Fibroblast of villous mesenchyme (primary cell): Measurements from ENCODE around the gene C1QTNF1. TPM values are rescaled to one million over a fixed set of nuclear protein-coding genes. Genes with fewer than 3 reads are reported as not detected.

Experiments used
- DNase-seq: peaks from one replicate; pipeline ENCODE4 v3.0.0-alpha.2; 2010; ENCODE audit warnings: low read depth
- H3K4me3 ChIP-seq: 2 replicates; pipeline ENCODE4 v1.5.1; 2011; ENCODE audit warnings: low read depth, mild to moderate bottlenecking, low read length
- CTCF ChIP-seq: IDR thresholded peaks from 2 replicates; pipeline ENCODE4 v1.5.1; 2012; ENCODE audit warnings: low read depth, mild to moderate bottlenecking, low read length; ENCODE audit not compliant: insufficient read depth
- total RNA-seq: library from RNA; depleted of rRNA; stranded (reverse); fragments of >200 nt; gene quantifications from 2 replicates; pipeline ENCODE4 v1.2.3, GENCODE V29; 2012

C1QTNF1 gene
- total RNA-seq, 1 donor = 63.5 TPM

GRCh38 chr17:79002796-79003593 lies 21.0 kb upstream of the C1QTNF1 start:
- DNase-seq = no peak
- TF ChIP-seq CTCF = no peak
- H3K4me3 ChIP-seq = no peak overlapping the region

- DNase-seq = no peak
- no peak overlapping the region for H3K4me3 ChIP-seq
- no peak for TF ChIP-seq CTCF
These were observed 20.1 kb upstream of the C1QTNF1 start for GRCh38 chr17:79003661-79004411.

GRCh38 chr17:79005063-79005861 lies 18.7 kb upstream of the C1QTNF1 start:
- no peak for TF ChIP-seq CTCF
- no peak for DNase-seq
- no peak overlapping the region for H3K4me3 ChIP-seq

GRCh38 chr17:79006046-79006445 lies 17.9 kb upstream of the C1QTNF1 start:
- no peak for DNase-seq
- no peak overlapping the region for H3K4me3 ChIP-seq
- TF ChIP-seq CTCF = no peak

- no peak for TF ChIP-seq CTCF
- DNase-seq = no peak
- no peak overlapping the region for H3K4me3 ChIP-seq
These were observed 17.0 kb upstream of the C1QTNF1 start for GRCh38 chr17:79006794-79007503.

GRCh38 chr17:79007504-79008381 lies 16.2 kb upstream of the C1QTNF1 start:
- no peak for TF ChIP-seq CTCF
- DNase-seq = no peak
- peak overlapping the region; percentile 98 for H3K4me3 ChIP-seq
